ENCODE measurements around the gene CHRD.

DNA sequence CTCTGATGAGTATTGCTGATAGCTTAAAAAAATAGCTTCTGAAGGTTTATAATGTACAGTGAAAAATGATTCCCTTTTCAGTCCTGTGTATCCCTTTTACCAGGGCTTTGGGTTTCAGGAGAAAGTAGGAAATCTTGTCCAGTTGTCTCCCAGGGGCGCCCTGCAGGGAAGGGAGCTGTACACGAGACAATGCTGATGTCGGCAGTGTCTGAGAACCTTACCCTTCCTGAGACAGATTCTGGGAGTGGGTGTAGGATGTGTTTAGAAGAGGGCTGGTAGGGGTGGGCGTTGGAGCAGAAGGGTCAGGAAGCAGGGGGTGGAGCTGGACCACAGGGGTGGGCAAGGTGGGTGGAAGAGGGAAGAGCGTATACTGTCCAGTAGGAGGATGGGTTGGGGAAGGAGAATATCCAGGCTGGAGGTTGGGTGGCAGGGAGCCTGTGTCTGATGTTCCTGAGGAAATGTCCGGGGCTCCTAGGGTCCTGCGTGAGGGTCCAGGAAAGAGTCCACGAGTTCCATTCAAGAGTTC is 7.5 kb upstream of the CHRD start:
- no peak for TF ChIP-seq EP300 (IDR thresholded peaks at IDR 0.05)
- no peak for TF ChIP-seq CTCF (IDR thresholded peaks at IDR 0.05)

Measured in stomach (tissue), 4 donors.